GM13976 (cell line): ENCODE measurements around the gene ZYG11B.
"Not testable (repeated sequence)": the region's sequence is repeated elsewhere in the genome, so short reads cannot be mapped to it uniquely, and the experiment has no call there.

Source experiments
- DNase-seq: peaks from one replicate; pipeline ENCODE4 v3.0.0; 2012; ENCODE audit warnings: low spot score
- CTCF ChIP-seq: IDR thresholded peaks from 2 replicates; pipeline ENCODE4 v1.5.1; 2012; ENCODE audit warnings: borderline replicate concordance, mild to moderate bottlenecking; ENCODE audit not compliant: insufficient read depth; ENCODE audit errors: extremely low read depth, missing control alignments, control extremely low read depth
- in situ Hi-C: fragments of 300-500 bp; cut with MboI; formaldehyde crosslinking; loops from one replicate; pipeline ENCODE4 v1.12.0; 2022; ENCODE audit warnings: low sequenced_read_pairs, mixed read lengths, inconsistent platforms; ENCODE audit not compliant: unreplicated experiment

ZYG11B gene

DNA sequence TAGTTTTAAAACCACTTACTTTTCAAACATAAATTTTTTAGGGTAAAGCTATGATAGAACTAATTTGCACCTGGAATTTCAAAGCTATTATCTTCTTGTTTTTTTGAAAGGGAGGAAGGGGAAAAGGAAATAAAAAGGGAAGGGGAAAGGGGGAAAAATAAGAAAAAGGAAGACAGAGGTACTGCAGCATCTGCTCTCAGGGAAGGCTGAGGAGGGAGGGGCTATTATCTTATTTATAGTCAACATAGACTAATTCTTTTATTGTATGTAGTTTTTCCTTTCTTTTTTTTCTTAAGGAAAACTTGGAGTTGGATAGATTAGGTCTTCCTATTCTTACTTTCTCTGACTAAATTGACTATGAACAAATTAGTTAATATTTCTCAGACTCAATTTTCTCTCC lies 74.8 kb downstream of the ZYG11B start:
- no peak for DNase-seq
- TF ChIP-seq CTCF, result no peak
- in situ Hi-C loops, result no loop called here

DNA sequence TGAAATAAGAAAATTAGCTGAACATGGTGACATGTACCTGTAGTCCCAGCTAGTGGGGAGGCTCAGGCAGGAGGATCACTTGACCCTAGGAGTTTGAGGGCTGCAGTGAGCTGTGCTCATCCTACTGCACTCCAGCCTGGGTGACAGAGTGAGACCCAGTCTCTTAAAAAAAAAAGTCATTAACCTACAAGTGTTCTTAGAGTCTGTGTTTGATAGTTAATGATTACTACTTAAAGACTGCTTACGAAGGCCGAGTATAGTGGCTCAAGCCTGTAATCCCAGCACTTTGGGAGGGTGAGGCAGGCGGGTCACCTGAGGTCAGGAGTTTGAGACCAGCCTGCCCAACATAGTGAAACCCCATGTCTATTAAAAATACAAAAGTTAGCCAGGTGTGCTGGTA lies 77.8 kb downstream of the ZYG11B start:
- DNase-seq, in situ Hi-C loops: not testable (repeated sequence)

DNA sequence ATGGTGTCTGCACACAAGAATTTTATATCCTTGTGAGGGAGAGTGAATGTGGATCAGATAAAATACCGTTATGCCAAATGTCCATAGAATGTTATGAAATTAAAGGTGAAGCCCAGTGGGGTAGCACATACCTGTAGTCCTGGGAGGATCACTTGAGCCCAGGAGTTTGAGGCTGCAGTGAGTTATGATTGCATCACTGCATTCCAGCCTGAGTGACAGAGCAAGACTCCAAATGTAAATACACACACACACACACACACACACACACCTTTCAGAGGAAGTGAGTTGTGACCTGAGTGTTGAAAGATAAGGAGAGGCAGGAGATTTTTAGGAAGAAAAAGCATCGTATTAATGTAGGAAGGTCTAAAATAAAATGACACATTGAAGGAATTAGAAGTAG lies 88.2 kb downstream of the ZYG11B start:
- no peak for DNase-seq
- in situ Hi-C loops, result no loop called here
- no peak for TF ChIP-seq CTCF

DNA sequence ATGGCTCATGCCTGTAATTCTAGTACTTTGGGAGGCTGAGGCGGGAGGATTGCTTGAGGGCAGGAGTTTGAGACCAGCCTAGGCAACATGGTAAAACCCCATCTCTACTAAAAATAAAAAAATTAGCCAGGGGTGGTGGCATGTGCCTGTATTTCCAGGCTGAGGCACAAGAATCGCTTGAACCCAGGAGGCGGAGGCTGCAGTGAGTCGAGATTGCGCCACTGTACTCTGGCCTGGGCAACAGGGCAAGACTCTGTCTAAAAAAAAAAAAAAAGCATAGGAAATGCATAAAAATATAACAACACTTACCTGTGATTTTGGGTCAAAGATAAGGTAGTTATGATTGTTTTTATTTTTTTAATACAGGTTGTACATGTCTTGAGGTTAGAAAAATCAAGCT lies 94.6 kb downstream of the ZYG11B start:
- in situ Hi-C loops, DNase-seq: not testable (repeated sequence)

- in situ Hi-C loops, result no loop called here
- DNase-seq, result peak; percentile 25
- TF ChIP-seq CTCF, result no peak
Measured at GRCh38 chr1:52825868-52826267, 99.6 kb downstream of the ZYG11B start.

DNA sequence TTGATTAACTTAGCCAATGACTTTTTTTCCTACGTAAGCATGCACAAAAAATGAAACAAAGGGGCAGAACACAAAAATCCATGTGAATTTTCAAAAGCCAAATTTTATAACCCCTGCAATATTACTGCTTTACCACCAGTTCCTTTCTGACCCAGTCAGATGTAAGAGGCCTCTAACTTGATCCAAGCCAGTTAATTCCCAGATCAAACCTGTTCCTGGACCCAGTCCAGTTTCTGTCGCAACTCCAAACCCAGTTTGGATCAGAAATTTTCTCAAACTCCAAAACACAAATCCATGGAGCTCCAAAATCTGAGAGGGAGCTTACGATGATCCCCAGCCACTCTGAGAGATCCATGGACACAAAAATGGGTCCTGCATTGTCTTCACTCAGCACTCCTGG lies 108.5 kb downstream of the ZYG11B start:
- TF ChIP-seq CTCF, result no peak
- DNase-seq, result no peak
- in situ Hi-C loops, result no loop called here

GRCh38 chr1:52836035-52836434 lies 109.8 kb downstream of the ZYG11B start:
- in situ Hi-C loops, result no loop called here
- DNase-seq, result no peak
- TF ChIP-seq CTCF, result no peak

- in situ Hi-C loops, DNase-seq: not testable (repeated sequence)
Measured at GRCh38 chr1:52839175-52839574, 112.9 kb downstream of the ZYG11B start.

- TF ChIP-seq CTCF, result peak; percentile 49
- DNase-seq, result peak; percentile 94
- in situ Hi-C loops, result no loop called here
Measured at GRCh38 chr1:52842643-52843310, 116.5 kb downstream of the ZYG11B start, which contains the start of gene ZYG11A. Gene ZYG11A, plus strand, starts transcription at chr1:52842760. Its CDS starts 124 bp downstream, at chr1:52842884.

DNA sequence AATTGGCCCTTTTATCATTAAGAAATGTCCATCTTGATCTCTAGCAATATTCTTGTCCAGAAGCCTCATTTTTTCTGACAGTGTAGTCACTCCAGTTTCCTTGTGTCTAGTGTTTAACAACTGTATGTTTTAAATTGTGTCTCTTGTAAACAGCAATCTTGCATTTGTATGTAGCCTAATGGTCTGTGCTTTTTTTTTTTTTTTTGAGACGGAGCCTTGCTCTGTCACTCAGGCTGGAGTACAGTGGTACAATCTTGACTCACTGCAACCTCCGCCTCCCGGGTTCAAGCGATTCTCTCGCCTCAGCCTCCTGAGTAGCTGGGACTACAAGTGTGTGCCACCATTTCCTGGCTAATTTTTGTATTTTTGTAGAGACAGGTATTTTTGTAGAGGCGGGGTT lies 118.9 kb downstream of the ZYG11B start:
- in situ Hi-C loops, DNase-seq: not testable (repeated sequence)
